ENCODE measurements around the gene CPN1.

CPN1 gene

DNA sequence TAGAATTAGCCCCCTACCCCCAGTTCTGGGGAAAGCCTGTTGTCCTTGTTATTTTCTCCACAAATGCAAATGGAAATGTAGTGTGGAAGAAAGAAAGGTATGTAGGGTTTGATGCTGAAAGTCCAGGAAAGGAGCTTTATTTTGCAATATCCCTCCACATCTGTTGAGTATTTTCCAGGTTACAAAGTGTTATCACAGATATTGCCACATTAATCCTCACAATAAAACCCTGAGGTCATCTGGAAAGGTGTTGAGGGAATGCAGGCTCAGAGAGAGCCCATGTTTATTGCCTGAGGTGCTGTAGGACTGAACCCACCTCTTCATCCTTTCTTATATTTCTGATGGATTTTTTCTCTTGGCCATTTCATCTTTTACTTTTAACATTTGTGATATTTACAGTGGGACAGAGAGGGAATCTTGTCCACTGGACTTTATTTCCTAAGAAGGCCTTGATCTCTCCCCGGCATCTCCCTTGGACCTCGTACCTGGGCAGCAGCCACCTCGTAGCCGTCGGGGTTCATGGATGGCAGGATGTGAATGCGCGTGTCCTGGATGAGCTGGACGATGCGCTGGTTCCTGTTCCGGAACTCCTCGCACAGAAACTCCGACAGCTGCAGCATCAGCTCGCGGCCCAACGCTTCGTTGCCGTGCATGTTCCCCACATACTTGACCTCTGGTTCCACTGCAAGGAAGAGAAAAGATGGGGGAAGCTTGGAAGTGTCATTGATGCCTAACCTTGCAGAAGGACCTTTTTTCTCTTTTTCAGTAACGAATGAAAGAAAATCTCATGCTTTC lies 6.0 kb downstream of the CPN1 start:
- DNase-seq, result no peak

DNA sequence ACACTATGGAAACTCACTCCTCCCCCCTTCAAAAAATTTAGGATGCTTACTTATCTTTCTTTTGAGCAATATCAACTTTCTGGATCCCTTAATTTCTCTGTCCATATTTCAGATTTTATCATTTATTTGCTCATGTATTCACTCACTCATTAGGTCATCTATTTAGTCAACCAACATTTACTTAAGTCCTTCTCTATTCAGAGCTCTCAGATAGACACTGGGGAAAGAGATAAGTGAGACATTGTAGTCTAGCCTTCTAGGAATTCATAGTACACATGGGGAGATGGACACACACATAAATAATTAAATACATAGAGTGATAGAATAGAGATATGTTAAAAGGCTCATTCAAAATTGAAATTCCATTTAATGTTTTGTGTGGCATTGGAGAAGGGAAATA lies 9.2 kb downstream of the CPN1 start:
- no peak for DNase-seq

DNA sequence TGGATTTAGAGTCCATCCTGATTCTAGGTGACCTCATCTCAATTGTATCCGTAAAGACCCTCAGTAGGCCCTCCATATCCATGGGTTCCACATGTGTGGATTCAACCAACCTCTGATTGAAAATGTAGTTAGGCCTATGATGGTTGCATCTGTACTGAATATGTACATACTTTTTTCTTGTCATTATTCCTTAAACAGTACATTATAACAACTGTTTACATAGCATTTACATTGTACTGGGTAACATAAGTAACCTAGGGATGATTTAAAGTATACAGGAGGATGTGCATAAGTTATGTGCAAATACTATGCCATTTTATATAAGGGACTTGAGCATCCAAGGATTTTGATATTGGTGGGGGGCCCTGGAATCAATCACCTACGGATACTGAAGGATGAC lies 10.1 kb downstream of the CPN1 start:
- no peak for DNase-seq

DNA sequence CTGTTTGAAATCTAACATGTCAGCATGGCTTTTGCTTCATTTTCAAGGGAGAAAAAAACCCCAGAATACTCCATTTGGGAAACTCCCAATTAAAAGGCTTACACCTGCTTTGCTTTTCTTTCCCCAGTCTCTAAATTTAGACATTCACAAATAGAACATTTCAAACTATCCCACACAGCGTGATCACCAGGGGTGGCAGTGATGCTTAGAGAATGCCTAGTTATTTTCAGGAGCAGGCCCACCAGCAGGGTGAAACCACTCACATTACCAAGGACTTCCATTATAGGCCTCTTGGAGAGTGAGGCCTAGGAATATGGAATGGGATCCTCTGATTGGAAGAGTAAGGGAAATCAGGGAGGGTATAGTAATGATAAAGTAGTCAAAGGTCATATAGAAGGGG lies 14.2 kb downstream of the CPN1 start:
- no peak for DNase-seq

DNA sequence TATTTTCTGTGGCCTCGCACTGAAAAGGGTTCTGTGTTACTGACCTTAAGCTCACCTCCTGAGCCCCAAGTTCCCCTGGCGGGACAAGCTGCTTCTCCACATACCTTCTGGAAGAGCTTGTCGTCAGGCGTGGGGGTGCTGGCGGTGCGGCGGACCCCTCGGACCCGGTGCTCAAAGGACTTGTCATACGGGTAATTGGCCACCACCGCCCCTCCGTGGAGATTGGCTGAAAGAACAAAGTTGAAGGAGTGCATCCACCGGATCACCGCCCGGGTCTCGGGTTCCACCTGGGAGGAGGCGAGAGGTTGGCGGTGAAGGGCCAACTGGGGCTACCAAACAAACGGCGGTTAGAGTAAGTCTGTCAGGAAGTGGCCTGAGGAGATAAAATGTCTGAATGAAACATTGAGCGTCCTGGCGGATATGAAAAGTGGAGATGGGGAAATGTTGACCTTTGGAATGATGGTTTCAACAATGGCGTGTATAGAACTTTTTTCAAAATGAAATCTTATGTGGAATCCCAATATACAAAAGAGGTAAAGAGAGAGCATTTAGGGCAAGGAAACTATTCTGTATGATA lies 16.5 kb downstream of the CPN1 start:
- no peak for DNase-seq

DNA sequence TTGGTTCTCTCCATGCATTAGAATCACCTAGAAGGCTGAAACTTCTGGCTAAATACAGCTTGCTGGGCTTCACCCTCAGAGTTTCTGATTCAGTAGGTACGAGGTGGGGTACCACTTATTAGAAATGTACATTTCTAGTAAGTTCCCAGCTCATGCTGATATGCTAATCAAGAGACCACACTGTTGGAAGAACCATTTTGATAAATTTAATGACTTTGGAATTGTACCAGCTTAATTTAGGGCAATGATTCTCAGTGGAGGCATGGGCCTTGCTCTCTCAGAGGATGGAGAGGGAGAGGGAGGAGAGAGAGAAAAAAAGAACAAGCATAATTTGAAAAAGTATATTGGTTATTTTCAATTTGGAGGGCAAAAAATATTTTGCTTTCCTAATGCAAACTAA lies 20.3 kb downstream of the CPN1 start:
- no peak for DNase-seq

DNA sequence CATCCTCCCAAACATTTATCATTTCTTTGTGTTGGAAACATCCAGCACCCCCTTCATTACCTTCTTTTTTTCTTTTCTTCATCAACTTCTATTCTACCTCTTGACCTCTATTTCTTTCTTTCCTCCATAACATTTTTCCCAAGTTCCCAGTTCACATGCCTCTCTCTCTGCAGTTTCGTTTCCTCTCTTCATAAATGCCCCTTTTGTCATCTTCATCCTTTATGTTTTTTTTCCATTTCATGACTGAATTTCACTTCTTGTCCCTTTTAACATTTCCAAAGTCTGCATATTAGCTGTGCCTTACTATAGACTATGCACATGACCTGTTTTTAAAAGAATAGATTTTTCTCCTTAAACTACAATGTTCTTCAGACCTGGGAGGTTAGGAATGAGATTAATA lies 23.7 kb downstream of the CPN1 start:
- DNase-seq, result no peak

DNA sequence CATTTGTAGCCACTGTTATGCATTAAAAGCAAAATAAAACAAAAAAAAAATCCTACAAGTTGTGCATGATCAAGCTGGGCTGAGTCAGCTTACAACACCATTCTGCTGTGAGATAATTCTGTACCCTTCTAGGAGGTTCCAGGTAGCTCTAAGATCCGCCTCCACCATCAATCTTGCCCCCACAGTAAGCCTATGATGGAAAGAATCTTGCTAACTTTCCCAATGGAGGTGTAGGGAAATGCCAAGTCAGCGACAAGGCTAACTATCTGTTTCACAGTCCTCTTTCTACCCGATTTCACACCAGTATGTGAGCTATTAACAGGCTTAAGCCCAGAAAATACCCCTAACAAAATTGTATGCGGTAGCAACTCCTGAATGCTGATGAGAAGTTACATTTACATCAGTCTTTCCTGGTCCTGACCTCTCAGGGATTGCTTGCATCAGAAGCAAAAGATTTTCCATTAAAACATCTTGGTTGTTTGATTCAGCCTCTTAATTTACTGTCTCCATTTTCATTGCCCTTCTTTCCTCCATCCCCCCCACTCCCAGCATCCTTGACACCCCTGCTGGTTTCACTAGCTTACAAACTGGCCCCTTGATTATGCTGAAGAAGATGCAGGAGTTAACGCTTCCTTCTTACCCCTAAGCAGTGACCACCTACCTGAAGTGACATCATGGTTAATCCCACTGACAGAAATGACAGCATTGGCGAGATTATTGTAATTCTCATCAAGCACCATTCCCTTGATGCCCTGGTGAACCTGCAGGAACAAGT lies 27.8 kb downstream of the CPN1 start:
- no peak for DNase-seq

DNA sequence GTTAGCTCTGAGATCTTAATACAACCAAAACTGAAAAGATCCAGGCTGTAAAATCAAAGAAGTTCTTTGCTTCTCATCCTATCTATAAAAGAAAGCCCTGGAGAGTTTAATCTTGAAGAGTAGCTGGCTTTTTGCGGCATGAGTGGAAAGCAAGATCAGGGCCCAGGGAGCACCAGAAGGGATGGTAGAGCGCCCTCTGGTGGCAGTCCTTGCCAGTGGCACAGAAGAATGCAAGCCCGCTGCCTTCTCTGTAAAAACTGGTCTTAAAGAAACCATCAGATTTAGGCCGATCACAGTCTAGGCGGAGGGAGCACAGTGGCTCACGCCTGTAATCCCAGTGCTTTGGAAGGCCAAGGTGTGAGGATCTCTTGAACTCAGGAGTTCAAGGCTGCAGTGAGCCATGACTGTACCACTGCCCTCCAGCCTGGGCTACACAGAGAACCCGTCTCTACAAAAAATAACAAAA lies 35.6 kb downstream of the CPN1 start:
- DNase-seq, result peak; percentile 90

DNA sequence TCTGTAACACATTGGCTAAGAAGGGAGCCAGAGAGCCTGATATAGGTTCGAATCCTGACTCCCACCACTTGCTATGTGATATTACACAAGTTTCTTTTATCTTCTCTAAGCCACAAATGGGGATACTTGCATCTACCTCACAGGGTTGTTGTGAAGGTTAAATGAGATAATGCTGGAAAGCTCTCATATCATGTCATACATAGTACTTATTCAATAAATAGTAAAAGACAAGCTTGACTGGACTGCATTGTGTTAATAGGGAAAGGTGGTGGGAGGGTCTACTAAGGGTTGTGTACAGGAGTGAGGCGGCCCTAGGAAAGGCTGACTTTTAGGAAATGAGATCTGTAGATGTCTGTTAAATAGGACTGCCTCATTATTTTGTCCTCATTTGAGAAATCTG lies 36.1 kb downstream of the CPN1 start:
- no peak for DNase-seq

DNA sequence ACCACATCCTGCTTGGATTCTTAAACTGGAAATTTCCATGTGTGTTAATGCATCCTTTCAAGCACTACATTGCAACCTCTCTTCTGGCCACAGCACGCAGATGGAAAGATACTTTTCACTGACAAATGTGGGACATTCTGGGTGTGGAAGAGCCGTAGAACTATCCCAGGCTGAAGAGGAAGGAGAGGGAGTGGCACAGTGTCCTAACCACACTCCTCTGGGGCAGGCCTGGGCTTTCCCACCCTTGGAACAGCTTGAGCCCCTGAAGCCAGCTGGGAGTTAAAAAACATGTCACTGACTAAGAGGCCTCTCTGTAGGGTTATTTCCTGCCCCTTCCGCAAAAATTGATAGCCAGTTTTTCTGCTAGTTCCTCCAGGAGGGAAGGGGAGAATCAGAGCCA lies 37.9 kb downstream of the CPN1 start:
- DNase-seq, result peak; percentile 54

DNA sequence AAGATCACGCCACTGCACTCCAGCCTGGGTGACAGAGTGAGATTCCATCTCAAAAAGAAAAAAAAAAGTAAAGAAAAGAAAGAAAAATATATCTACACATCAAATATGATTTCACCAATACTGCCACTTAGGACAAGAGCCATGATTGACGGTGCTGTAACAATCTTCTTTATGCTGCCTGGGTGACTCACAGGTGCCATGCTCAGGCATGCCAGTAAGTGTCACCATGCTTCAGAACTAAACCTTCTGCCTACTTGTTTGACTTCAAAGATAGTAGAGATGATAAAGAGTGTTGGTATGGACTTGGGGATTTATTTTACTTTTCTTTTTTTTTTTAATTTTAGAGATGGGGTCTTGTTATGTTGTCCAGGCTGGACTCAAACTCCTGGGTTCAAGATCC lies 38.3 kb downstream of the CPN1 start:
- DNase-seq, result no peak

DNA sequence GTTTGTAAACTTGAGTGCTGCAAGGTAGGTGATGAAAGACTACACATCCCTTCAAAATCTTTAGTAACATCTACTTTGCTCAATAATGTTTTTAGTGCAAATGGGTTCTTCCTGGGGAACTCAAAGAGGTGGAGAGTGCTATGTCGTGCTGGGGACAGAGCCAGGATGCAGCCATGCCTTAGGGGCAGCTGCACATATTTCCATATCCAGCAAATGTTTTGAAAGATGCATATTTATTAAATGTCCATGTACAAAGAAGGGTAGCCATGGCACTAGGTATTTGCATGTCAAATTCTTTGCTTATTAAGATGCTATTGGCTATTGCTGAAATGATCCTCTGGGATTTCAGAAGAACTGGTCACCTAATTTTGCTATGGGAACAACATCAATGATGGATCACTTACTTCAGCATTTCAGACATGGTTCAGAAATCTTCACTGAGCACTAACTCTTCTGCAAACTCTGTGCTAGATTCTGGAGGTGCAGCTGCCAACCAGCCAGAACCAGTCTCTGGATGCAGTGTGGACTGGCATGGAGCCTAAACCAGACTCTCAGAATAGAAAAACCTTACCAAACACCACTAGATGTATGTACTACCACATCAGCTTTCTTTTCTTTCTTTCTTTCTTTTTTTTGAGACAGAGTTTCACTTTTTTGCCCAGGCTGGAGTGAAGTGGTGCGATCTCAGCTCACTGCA lies 40.2 kb downstream of the CPN1 start:
- peak; percentile 36 for DNase-seq

DNA sequence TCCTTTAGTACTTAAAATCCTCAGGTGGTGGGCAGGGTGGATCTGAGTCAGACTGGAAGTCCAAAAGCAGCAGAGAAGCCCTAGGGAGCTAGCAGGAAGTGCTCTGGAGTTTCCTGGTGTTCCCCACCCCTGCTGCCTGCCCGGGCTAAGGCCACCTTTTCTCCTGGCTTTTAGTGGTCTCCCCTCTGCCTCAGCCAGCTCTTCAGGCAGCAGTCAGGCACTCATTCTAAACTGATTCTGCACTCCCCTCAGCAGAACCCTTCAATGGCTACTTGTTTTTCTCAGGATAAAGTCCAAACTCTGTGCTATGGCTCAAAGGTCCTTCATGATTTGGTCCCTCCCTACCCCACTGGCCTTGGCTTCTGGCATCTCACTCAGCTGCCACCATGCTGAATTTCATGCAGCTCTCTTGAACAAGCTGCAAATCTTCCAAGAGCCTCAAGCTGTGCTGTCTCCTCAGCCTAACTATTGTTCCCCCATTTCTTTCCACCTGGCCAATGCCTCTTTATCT lies 43.1 kb downstream of the CPN1 start:
- no peak for DNase-seq

DNA sequence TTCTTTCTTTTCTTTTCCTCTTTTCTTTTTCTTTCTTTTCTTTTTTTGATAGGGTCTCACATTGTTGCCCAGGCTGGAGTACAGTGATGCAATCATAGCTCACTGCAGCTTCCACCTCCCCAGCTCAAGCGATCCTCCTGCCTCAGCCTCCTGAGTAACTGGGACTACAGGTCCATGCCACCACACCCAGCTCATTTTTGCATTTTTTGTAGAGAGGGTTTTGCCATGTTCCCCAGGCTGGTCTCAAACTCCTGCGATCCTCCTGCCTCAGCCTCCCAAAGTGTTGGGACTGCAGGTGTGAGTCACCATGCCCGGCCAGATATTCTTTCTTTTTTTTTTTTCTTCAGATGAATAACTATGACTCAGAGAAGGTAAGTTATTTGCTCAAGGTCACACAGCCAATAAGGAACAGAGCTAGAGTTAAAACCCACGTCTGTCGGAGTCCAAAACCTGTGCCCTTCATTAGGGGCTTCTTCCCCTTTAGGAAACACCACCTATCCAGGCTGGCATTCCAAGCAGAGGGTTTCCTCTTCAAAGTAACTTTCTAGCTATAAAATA lies 43.8 kb downstream of the CPN1 start:
- DNase-seq, result no peak

DNA sequence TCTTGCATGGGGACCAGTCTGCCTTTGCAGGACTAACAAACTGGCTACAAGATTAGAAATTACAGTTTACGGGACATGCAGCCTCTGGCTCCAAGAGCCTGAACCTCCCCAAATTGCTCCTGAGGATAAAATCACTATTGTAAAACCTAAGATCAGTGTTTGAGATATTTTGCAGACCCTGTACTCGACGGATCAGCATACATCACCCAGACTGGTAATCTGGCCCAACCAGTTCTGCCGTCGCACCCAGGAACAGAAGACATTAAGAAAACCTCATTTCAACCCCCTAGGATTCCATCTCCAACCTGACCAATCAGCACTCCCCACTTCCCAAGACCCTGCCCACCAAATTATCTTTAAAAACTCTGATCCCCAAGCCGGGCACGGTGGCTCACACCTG lies 44.8 kb downstream of the CPN1 start:
- DNase-seq, result no peak

DNA sequence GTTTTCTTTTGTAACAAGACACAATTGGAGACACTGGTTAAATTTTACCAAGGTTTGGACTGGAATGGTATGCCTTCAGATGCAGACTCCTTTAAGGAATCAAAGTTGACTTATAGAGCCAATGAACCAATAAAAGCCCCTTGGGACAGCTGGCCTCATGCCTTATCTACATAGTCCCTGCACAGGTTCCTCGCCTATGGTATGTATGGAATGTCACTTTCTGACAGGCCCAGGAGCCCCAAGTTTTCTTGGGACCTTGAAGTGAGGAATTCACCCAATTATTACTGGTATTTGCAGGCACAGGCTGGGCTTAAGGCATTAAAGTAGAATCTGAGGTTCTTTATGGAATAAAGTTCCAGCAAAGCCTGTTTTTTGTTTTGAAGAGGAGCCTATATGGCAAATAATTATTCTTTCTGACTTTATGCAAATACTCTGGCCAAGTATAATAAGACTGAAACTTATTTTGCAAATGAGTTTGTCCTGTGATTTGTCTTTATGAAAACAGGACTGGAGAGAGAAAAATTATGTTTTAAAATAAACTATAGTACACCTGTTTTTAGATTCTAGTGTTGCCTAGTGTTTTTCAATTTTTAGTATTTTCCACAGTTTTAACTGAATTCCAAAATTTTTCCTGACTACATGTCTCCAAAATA lies 47.8 kb downstream of the CPN1 start:
- no peak for DNase-seq

DNA sequence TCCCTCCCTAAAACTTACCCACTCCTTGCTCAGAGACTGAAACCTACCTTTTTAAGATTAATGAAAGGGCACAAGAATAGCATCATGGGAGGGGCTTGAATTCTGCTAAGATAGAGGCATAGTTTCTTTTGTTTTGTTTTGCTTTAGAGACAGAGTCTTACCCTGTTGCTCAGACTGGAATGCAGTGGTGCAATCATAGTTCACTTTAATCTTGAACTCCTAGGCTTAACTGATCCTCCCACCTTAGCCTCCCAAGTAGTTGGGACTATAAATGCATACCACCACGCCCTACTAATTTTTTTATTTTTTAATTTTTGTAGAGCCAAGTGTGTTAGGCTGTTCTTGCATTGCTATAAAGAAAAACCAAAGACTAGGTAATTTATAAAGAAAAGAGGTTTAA lies 54.3 kb downstream of the CPN1 start:
- DNase-seq, result no peak

DNA sequence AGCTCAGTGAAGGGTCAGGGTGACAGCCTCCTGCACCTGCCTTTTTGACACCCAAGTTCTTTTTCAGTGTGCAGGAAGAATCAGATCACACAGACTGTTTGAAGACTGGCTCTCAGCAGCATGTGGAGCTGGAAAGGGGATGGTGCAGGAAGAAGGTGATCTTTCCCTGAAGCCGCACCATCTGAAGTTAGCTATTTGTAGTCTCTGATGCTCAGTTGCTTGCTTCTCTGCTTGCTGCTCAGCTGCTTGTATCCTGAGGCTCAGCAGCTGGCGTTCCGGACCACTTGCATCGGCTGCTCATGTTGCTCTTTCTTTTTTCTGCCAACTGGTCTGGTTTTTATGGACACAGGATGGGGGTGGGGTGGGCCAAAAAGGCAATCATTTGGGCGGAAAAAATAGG lies 56.1 kb downstream of the CPN1 start:
- peak; percentile 74 for DNase-seq

DNA sequence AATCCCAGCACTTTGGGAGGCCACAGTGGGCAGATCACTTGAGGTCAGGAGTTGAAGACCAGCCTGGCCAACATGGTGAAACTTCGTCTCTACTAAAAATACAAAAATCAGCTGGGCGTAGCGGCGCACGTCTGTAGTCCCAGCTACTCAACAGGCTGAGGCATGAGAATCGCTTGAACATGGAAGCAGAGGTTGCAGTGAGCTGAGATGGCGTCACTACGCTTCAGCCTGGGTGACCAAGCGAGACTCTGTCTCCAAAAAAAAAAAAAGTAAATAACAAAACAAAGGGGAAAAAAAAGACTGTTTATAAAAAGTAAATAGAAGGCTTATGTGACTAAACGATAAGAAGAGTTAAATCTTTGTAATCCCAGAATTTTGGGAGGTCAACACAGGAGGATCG lies 56.9 kb downstream of the CPN1 start:
- no peak for DNase-seq

DNA sequence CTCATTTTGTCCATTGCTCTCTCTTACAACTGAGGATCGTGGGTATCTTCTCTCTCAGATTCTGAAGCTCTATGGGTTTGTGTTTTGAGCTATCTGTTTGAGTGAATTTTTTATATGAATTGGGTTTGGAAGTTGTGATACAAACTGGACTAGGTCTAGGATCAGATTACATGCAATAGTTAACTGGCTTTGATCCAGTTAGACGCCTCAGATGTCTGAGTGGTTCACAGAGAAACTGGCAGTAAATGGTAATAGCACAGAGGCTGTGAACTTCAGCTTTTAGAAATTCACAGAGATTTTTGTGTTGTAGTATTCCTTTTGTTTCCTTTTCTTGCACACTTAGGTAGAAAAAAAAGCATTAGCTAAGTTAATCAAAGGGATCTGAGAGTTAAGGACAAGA lies 59.3 kb downstream of the CPN1 start:
- no peak for DNase-seq

DNA sequence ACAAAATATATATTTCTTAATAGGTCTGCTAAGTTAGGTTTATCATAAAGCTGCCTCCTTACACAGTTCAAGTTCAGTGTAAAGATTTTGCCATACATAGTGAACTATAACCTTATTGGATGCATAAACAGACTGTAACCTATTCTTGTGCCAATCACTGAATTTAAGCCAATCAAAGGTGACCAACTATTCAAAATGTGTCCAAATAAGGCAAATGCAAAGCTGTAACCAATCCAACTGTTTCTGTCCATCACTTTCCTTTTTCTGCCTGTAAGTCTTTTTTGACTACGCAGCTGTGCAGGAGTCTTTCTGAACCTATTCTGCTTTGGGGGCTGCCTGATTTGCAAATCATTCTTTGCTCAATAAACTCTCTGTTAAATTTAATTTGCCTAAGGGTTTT lies 60.3 kb downstream of the CPN1 start:
- DNase-seq, result no peak

All from femur (tissue), 1 donor.